WTC11 (cell line): Measurements from ENCODE around the gene LAMA2. TPM values are rescaled to one million over a fixed set of nuclear protein-coding genes. Genes with fewer than 3 reads are reported as not detected.

Source experiments
- ATAC-seq: fragments of 200-7000 bp; cut with Tn5 transposase; 2 replicates; pipeline ENCODE4 v1.10.0; 2021; ENCODE audit warnings: mild to moderate bottlenecking, moderate library complexity
- CTCF ChIA-PET: fragments of 300-600 bp; sonication (Branson Sonifier 250); formaldehyde crosslinking; loops from one replicate; lab custom pipeline; 2021; ENCODE audit warnings: antibody characterized with exemption; lab: Charles Lee
- POLR2A ChIA-PET: fragments of 350-600 bp; sonication (Branson Sonifier 250); formaldehyde crosslinking; loops from one replicate; lab custom pipeline; 2021; ENCODE audit warnings: antibody characterized with exemption; lab: Charles Lee
- DNase-seq: peaks from one replicate; pipeline ENCODE4 v3.0.0; 2021; ENCODE audit warnings: low spot score
- H3K27ac Mint-ChIP-seq: 2 replicates; pipeline ENCODE4 v1.8.0; 2021; ENCODE audit warnings: mixed read lengths
- H3K27me3 Mint-ChIP-seq: 2 replicates; pipeline ENCODE4 v1.8.0; 2021; ENCODE audit warnings: low read depth, mild to moderate bottlenecking, moderate library complexity, mixed read lengths
- H3K36me3 Mint-ChIP-seq: 2 replicates; pipeline ENCODE4 v1.8.0; 2021; ENCODE audit warnings: mixed read lengths
- H3K4me1 Mint-ChIP-seq: 2 replicates; pipeline ENCODE4 v1.8.0; 2022; ENCODE audit warnings: mixed read lengths
- H3K4me3 Mint-ChIP-seq: 2 replicates; pipeline ENCODE4 v1.8.0; 2021; ENCODE audit warnings: mild to moderate bottlenecking, moderate library complexity, mixed read lengths
- H3K9me3 Mint-ChIP-seq: 2 replicates; pipeline ENCODE4 v1.8.0; 2021; ENCODE audit warnings: mixed read lengths
- EMX1 ChIP-seq: fragments of 250-450 bp; sonication (Bioruptor Pico); IDR thresholded peaks from 2 replicates; pipeline ENCODE4 v1.8.0; 2021; ENCODE audit warnings: mild to moderate bottlenecking
- ETV6 ChIP-seq: sonication (generic); formaldehyde crosslinking; IDR thresholded peaks from 2 replicates; pipeline ENCODE4 v1.8.1; 2022; ENCODE audit warnings: mild to moderate bottlenecking, missing genetic modification reagents
- FOXJ3 ChIP-seq: sonication (generic); formaldehyde crosslinking; IDR thresholded peaks from 2 replicates; pipeline ENCODE4 v1.9.0; 2021; ENCODE audit warnings: missing genetic modification reagents, mild to moderate bottlenecking, borderline replicate concordance
- GTF2I ChIP-seq: fragments of 250-450 bp; sonication (Bioruptor Pico); conservative IDR thresholded peaks from 2 replicates; pipeline ENCODE4 v1.4.0; 2021; ENCODE audit warnings: mild to moderate bottlenecking
- KAT7 ChIP-seq: sonication (generic); formaldehyde crosslinking; IDR thresholded peaks from 2 replicates; pipeline ENCODE4 v1.8.1; 2023; ENCODE audit warnings: missing genetic modification reagents, mild to moderate bottlenecking, borderline replicate concordance
- MLX ChIP-seq: sonication (generic); formaldehyde crosslinking; IDR thresholded peaks from 2 replicates; pipeline ENCODE4 v1.8.1; 2023; ENCODE audit warnings: mild to moderate bottlenecking, missing genetic modification reagents, moderate library complexity
- RELA ChIP-seq: sonication (generic); formaldehyde crosslinking; IDR thresholded peaks from 2 replicates; pipeline ENCODE4 v1.8.1; 2022; ENCODE audit warnings: missing genetic modification reagents, mild to moderate bottlenecking, borderline replicate concordance
- SMAD3 ChIP-seq: sonication (generic); formaldehyde crosslinking; IDR thresholded peaks from 2 replicates; pipeline ENCODE4 v1.8.0; 2022; ENCODE audit warnings: missing genetic modification reagents, mild to moderate bottlenecking, borderline replicate concordance
- ZBTB21 ChIP-seq: sonication (generic); formaldehyde crosslinking; IDR thresholded peaks from 2 replicates; pipeline ENCODE4 v1.8.1; 2023; ENCODE audit warnings: mild to moderate bottlenecking, missing genetic modification reagents, borderline replicate concordance
- ZNF219 ChIP-seq: sonication (generic); formaldehyde crosslinking; IDR thresholded peaks from 2 replicates; pipeline ENCODE4 v1.8.0; 2023; ENCODE audit warnings: missing genetic modification reagents, mild to moderate bottlenecking, borderline replicate concordance
- ZNF263 ChIP-seq: sonication (generic); formaldehyde crosslinking; IDR thresholded peaks from 2 replicates; pipeline ENCODE4 v1.8.1; 2022; ENCODE audit warnings: low read depth, mild to moderate bottlenecking, moderate library complexity, missing genetic modification reagents
- ZNF532 ChIP-seq: fragments of 250-450 bp; sonication (Bioruptor Pico); IDR thresholded peaks from 2 replicates; pipeline ENCODE4 v1.9.0; 2021; ENCODE audit warnings: mild to moderate bottlenecking, borderline replicate concordance
- ZNF671 ChIP-seq: fragments of 250-450 bp; sonication (Bioruptor Pico); IDR thresholded peaks from 2 replicates; pipeline ENCODE4 v1.8.0; 2021; ENCODE audit warnings: mild to moderate bottlenecking
- total RNA-seq: library from RNA; stranded (reverse); gene quantifications from 3 replicates; pipeline ENCODE4 v1.2.3, GENCODE V29; 2021
- TF ChIP-seq, protein P1 (sequence below): sonication (generic); formaldehyde crosslinking; IDR thresholded peaks from 2 replicates; pipeline ENCODE4 v1.8.0; 2022; ENCODE audit warnings: mild to moderate bottlenecking, missing genetic modification reagents
- TF ChIP-seq, protein P2 (sequence below): sonication (generic); formaldehyde crosslinking; IDR thresholded peaks from 2 replicates; pipeline ENCODE4 v1.8.0; 2023; ENCODE audit warnings: missing genetic modification reagents
- TF ChIP-seq, protein P3 (sequence below): sonication (generic); formaldehyde crosslinking; IDR thresholded peaks from 2 replicates; pipeline ENCODE4 v1.8.1; 2022; ENCODE audit warnings: low read depth, missing genetic modification reagents, borderline replicate concordance
- TF ChIP-seq, protein P4 (sequence below): sonication (generic); formaldehyde crosslinking; IDR thresholded peaks from 2 replicates; pipeline ENCODE4 v1.8.1; 2022; ENCODE audit warnings: mild to moderate bottlenecking, moderate library complexity, missing genetic modification reagents

LAMA2 gene
- total RNA-seq, 1 experiment from 2014 or later = 6.6 TPM

DNA sequence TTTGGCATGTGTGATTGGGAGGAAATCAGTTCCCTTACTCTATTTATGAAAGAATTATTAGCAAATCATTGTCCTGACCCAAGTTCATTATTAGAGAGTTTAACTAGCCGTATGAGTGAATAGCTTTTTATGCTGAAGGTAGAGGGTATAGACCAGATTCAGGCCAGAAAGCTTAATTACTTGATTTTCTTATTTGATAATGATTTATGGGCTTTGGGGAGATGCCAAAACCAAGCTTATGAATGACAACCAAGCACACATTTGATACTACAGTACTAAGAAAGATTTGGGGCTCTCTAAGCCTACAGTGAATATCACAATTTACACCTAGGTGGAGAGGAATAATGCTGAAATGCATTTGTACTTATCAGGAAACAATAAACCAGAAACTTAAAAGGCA is 633.8 kb downstream of the LAMA2 start:
- ATAC-seq (no peak), DNase-seq (no peak)
- H3K4me1 Mint-ChIP-seq = peaks cover 5% of the 10 kb centered on the region
- ChIA-PET POLR2A (no interaction called here), CTCF (interaction anchor here (1.0 to 2.4 kb wide), 3 partner anchors 16 to 58 kb away, joined by 3 to 7 read pairs (median 3); no protein-coding TSS in a partner anchor)
- no peak overlapping the region for H3K27ac Mint-ChIP-seq
- H3K27me3 Mint-ChIP-seq = no peaks in the 10 kb centered on the region
- TF ChIP-seq, protein P1, sequence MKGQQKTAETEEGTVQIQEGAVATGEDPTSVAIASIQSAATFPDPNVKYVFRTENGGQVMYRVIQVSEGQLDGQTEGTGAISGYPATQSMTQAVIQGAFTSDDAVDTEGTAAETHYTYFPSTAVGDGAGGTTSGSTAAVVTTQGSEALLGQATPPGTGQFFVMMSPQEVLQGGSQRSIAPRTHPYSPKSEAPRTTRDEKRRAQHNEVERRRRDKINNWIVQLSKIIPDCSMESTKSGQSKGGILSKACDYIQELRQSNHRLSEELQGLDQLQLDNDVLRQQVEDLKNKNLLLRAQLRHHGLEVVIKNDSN (CRISPR knock-in tag) = no peak
- TF ChIP-seq MLX (CRISPR knock-in tag) (no peak), ZNF219 (CRISPR knock-in tag) (no peak)
- no peaks in the 10 kb centered on the region for H3K36me3 Mint-ChIP-seq
- no peaks in the 10 kb centered on the region for H3K9me3 Mint-ChIP-seq
- H3K4me3 Mint-ChIP-seq = no peak overlapping the region

- ChIA-PET POLR2A (no interaction called here), CTCF (interaction anchor here (1.0 to 2.4 kb wide), 3 partner anchors 16 to 58 kb away, joined by 3 to 7 read pairs (median 3); no protein-coding TSS in a partner anchor)
- H3K36me3 Mint-ChIP-seq = no peaks in the 10 kb centered on the region
- H3K9me3 Mint-ChIP-seq = no peaks in the 10 kb centered on the region
- ATAC-seq (no peak), DNase-seq (no peak)
- no peaks in the 10 kb centered on the region for H3K27me3 Mint-ChIP-seq
- H3K27ac Mint-ChIP-seq = no peak overlapping the region
- H3K4me3 Mint-ChIP-seq = no peak overlapping the region
- TF ChIP-seq RELA (CRISPR knock-in tag) (no peak), ZNF532 (CRISPR knock-in tag) (no peak), ZNF219 (CRISPR knock-in tag) (no peak), SMAD3 (CRISPR knock-in tag) (no peak), GTF2I (CRISPR knock-in tag) (no peak), ZNF263 (CRISPR knock-in tag) (no peak), ETV6 (no peak)
- TF ChIP-seq, protein P2, sequence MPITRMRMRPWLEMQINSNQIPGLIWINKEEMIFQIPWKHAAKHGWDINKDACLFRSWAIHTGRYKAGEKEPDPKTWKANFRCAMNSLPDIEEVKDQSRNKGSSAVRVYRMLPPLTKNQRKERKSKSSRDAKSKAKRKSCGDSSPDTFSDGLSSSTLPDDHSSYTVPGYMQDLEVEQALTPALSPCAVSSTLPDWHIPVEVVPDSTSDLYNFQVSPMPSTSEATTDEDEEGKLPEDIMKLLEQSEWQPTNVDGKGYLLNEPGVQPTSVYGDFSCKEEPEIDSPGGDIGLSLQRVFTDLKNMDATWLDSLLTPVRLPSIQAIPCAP (CRISPR knock-in tag) = no peak
- TF ChIP-seq, protein P3, sequence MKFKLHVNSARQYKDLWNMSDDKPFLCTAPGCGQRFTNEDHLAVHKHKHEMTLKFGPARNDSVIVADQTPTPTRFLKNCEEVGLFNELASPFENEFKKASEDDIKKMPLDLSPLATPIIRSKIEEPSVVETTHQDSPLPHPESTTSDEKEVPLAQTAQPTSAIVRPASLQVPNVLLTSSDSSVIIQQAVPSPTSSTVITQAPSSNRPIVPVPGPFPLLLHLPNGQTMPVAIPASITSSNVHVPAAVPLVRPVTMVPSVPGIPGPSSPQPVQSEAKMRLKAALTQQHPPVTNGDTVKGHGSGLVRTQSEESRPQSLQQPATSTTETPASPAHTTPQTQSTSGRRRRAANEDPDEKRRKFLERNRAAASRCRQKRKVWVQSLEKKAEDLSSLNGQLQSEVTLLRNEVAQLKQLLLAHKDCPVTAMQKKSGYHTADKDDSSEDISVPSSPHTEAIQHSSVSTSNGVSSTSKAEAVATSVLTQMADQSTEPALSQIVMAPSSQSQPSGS (CRISPR knock-in tag) = no peak
- H3K4me1 Mint-ChIP-seq = peaks cover 5% of the 10 kb centered on the region
Measured at GRCh38 chr6:129517288-129517687, 634.4 kb downstream of the LAMA2 start.

DNA sequence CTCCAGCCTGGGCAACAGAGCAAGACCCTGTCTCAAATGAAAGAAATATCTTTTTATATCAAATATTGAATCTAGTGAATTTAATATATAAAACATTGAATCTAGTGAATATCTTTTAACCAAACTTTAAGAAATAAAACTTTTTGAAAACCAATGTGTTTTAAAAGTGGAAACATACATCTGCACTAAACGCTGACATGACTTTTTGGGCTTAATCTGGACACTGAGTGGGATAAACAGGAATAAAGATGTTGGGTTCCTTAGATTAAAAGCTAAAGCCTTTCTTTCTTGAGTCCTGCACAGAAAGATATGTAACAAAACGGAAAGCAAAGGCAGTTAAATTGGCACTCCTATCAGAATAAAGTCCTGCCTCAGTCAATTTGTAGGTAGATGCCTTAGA is 636.8 kb downstream of the LAMA2 start:
- H3K4me1 Mint-ChIP-seq = no peaks in the 10 kb centered on the region
- no peaks in the 10 kb centered on the region for H3K36me3 Mint-ChIP-seq
- ChIA-PET CTCF (no interaction called here), POLR2A (interaction anchor here (0.6 kb wide), 1 partner anchor 23 kb away, joined by 3 read pairs; no protein-coding TSS in a partner anchor)
- no peaks in the 10 kb centered on the region for H3K9me3 Mint-ChIP-seq
- no peak for ATAC-seq
- no peak for DNase-seq
- H3K4me3 Mint-ChIP-seq = no peak overlapping the region
- no peak overlapping the region for H3K27ac Mint-ChIP-seq
- no peaks in the 10 kb centered on the region for H3K27me3 Mint-ChIP-seq
- TF ChIP-seq ZNF263 (CRISPR knock-in tag) (no peak), ZBTB21 (CRISPR knock-in tag) (no peak), EMX1 (CRISPR knock-in tag) (no peak), SMAD3 (CRISPR knock-in tag) (no peak), KAT7 (CRISPR knock-in tag) (no peak), MLX (CRISPR knock-in tag) (no peak), ZNF671 (no peak), FOXJ3 (no peak)
- TF ChIP-seq, protein P2 (CRISPR knock-in tag) = no peak
- TF ChIP-seq, protein P3 (CRISPR knock-in tag) = no peak
- TF ChIP-seq, protein P4, sequence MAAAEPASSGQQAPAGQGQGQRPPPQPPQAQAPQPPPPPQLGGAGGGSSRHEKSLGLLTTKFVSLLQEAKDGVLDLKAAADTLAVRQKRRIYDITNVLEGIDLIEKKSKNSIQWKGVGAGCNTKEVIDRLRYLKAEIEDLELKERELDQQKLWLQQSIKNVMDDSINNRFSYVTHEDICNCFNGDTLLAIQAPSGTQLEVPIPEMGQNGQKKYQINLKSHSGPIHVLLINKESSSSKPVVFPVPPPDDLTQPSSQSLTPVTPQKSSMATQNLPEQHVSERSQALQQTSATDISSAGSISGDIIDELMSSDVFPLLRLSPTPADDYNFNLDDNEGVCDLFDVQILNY (CRISPR knock-in tag) = no peak
